Fibroblast of lung (primary cell): Measurements from ENCODE around the gene NUP62CL.

Experiments used
- CTCF ChIP-seq, 2 donors: IDR thresholded peaks in 1 of 2; conservative IDR thresholded peaks in 1 of 2; 1 replicate in 1 of 2; 2 replicates in 1 of 2; pipeline ENCODE4 v1.5.1; 2011 to 2012; ENCODE audit warnings: low read length in 2 of 2, control low read depth in 1 of 2, inconsistent platforms in 1 of 2, low read depth in 1 of 2, mild to moderate bottlenecking in 1 of 2
- EZH2 ChIP-seq: IDR thresholded peaks from 2 replicates; pipeline ENCODE4 v1.5.1; 2012; ENCODE audit warnings: low read length, control low read depth, mild to moderate bottlenecking; ENCODE audit errors: missing control alignments

GRCh38 chrX:107117993-107118321 lies 88.3 kb downstream of the NUP62CL start:
- TF ChIP-seq CTCF (conservative IDR thresholded peaks at IDR 0.05 in 1 of 2, IDR thresholded peaks at IDR 0.05 in 1 of 2; ENCODE audit: low read depth in 1 of 2, low read length in 2 of 2) (no peak), EZH2 (no peak)
